GM18870 (cell line): Measurements from ENCODE around the gene PPP1R37.
A peak's percentile ranks its signal among the peaks of the same experiment; 100 is the strongest.

Experiments used
- ATAC-seq: cut with Tn5 transposase; IDR thresholded peaks from one replicate; pipeline ENCODE4 v1.9.1; 2021; ENCODE audit warnings: moderate library complexity; ENCODE audit not compliant: unreplicated experiment

PPP1R37 gene

GRCh38 chr19:45113628-45114027 lies 20.6 kb downstream of the PPP1R37 start:
- no peak for ATAC-seq

- no peak for ATAC-seq
Observed at GRCh38 chr19:45114116-45114515, 21.1 kb downstream of the PPP1R37 start.

GRCh38 chr19:45115809-45116615 lies 23.0 kb downstream of the PPP1R37 start:
- ATAC-seq, result no peak

- ATAC-seq, result no peak
Observed at GRCh38 chr19:45117167-45117594, 24.2 kb downstream of the PPP1R37 start.

GRCh38 chr19:45117671-45118070 lies 24.7 kb downstream of the PPP1R37 start:
- no peak for ATAC-seq

- ATAC-seq, result no peak
Observed at GRCh38 chr19:45118106-45118505, 25.1 kb downstream of the PPP1R37 start.

- ATAC-seq, result peak; percentile 36
Observed at GRCh38 chr19:45118591-45119355, 25.8 kb downstream of the PPP1R37 start.

GRCh38 chr19:45119582-45119981 lies 26.6 kb downstream of the PPP1R37 start:
- no peak for ATAC-seq

GRCh38 chr19:45121827-45122345 lies 28.9 kb downstream of the PPP1R37 start:
- ATAC-seq, result no peak

GRCh38 chr19:45122832-45123231 lies 29.9 kb downstream of the PPP1R37 start:
- ATAC-seq, result no peak

GRCh38 chr19:45123440-45123850 lies 30.5 kb downstream of the PPP1R37 start:
- ATAC-seq, result no peak

GRCh38 chr19:45124021-45124420 lies 31.0 kb downstream of the PPP1R37 start:
- ATAC-seq, result no peak

- no peak for ATAC-seq
Observed at GRCh38 chr19:45125360-45125759, 32.4 kb downstream of the PPP1R37 start.

- ATAC-seq, result no peak
Observed at GRCh38 chr19:45125975-45126493, 33.1 kb downstream of the PPP1R37 start.

- no peak for ATAC-seq
Observed at GRCh38 chr19:45126654-45127053, 33.7 kb downstream of the PPP1R37 start.

GRCh38 chr19:45128146-45128545 lies 35.2 kb downstream of the PPP1R37 start:
- ATAC-seq, result no peak

- no peak for ATAC-seq
Observed at GRCh38 chr19:45128806-45129205, 35.8 kb downstream of the PPP1R37 start.

- ATAC-seq, result no peak
Observed at GRCh38 chr19:45130236-45130635, 37.3 kb downstream of the PPP1R37 start.

GRCh38 chr19:45130888-45131615 lies 38.1 kb downstream of the PPP1R37 start:
- ATAC-seq, result no peak

- no peak for ATAC-seq
Observed at GRCh38 chr19:45133661-45134060, 40.7 kb downstream of the PPP1R37 start.
